Posterior vena cava (tissue), 2 donors: ENCODE data around the gene ENKD1. TPM values are rescaled to one million over a fixed set of nuclear protein-coding genes. Genes with fewer than 3 reads are reported as not detected.

Experiments used
- DNase-seq: peaks from one replicate; pipeline ENCODE4 v3.0.0-alpha.2; 2020; ENCODE audit warnings: low spot score
- intact Hi-C, 2 donors: fragments of 100-400 bp; cut with DNase I; formaldehyde crosslinking; loops; one replicate each; pipeline versions ENCODE4 v1.14.1 to v1.14.2; 2022 to 2023
- total RNA-seq, 2 donors: library from RNA; stranded (reverse); fragmentation: NEBNext Ultra II Directional; extraction: Animal tissue kit (Norgen Biotek cat#: 25700); gene quantifications; one replicate each; pipeline ENCODE4 v1.2.1, GENCODE V29; 2021
- donor health status: DM: yes; HTN: yes; CAD: no.
- donor health status: DM: yes; HTN: yes; CAD: no.

ENKD1 gene
- total RNA-seq, 2 donors from 2014 or later = 12.2 to 12.6 TPM

DNA sequence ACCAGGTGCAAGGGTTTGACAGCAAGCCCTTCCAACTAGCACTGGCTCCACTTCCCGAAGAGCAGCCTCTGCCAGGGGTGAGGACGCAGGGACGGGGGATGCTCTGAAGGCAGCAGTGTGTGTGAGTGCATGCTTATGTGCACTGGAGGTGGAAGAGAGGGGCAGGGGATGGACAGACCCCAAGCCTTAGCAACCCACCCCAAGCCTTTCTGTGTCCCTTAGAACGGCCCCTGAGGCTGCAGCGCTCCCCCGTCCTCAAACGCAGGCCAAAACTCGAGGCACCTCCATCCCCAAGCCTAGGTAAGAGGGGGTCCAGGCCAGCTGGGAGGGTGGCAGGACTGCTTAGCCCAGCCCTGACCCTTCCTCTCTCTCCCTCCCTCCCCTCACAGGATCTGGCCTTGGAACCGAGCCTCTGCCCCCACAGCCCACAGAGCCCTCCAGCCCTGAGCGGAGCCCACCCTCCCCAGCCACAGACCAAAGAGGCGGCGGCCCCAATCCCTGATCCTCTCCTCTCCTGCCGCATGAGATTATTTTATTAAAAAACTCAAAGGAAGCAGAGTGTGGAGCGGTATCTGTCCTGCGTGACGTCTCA, 9.4 kb downstream of the ENKD1 start:
- DNase-seq = no peak
- intact Hi-C loops = no loop called here

GRCh38 chr16:67656344-67657016, 10.1 kb downstream of the ENKD1 start:
- DNase-seq = no peak
- intact Hi-C loops = no loop called here

GRCh38 chr16:67655363-67655762, 11.2 kb downstream of the ENKD1 start:
- intact Hi-C loops = no loop called here
- DNase-seq = no peak

DNA sequence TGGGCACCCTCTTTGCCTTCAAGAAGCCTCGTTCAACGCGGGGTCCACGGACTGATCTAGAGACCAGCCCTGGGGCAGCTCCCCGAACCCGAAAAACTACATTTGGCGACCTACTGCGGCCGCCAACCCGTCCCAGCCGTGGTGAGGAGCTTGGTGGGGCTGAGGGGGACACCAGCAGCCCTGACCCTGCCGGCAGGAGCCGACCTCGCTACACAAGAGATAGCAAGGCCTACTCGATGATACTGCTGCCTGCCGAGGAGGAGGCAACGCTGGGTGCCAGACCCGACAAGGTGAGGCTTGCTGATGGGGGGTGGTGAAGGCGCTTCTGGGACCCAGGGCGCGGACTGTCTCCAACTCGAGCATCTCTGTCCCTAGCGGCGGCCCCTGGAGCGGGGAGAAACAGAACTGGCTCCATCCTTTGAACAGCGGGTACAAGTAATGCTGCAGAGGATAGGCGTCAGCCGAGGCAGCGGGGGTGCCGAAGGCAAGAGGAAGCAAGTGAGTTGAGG, 12.1 kb downstream of the ENKD1 start:
- intact Hi-C loops = no loop called here
- no peak for DNase-seq

DNA sequence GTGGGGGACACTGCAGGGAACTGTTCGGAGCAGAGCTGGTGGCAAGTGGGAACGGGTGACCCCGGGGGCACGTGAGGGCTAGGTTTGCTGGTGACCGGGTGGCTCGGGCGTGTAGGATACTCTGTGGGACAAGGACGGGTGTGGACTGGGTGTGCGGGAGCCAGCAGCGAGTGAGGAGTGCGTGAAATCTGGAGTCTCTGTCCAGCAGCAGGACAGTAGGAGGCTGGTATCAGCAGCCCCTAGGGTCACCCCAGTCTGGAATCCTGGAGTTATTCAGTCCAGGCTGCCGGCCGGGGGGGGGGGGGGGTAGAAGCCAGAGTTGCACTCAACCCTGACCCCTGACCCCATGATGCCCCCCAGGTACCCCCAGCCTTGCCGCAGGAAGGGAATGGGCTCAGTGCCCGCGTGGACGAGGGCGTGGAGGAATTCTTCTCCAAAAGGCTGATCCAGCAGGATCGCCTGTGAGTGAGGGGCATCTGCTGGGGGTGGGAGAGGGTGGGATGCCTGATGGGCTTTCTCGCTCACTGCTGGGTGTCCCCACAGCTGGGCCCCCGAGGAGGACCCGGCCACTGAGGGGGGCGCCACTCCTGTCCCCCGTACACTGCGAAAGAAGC, 12.7 kb downstream of the ENKD1 start:
- intact Hi-C loops = no loop called here
- DNase-seq = no peak

- DNase-seq = no peak
- intact Hi-C loops = no loop called here
Observed at GRCh38 chr16:67653128-67653788, 13.3 kb downstream of the ENKD1 start.

GRCh38 chr16:67652578-67653127, 13.9 kb downstream of the ENKD1 start:
- intact Hi-C loops = no loop called here

DNA sequence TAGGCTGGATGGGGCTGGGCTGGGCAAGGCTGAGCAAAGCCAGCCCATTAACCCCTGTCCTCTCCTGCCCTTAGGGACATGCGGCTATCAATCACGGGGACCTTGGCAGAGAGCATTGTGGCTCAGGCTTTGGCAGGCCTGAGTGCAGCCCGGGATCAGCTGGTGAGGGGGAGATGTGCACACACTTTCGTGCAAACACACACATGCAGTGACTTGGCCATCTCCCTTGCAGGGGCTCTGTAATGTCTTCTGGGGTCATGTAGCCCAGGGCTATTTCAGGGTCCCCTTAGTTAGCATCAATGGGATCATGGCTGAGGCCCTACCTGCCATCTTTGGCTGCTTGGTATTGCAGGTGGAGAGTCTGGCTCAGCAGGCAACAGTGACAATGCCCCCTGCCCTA, 14.7 kb downstream of the ENKD1 start:
- no peak for DNase-seq
- intact Hi-C loops = no loop called here

More at GRCh38 chr16:67652578-67653127, 13.9 kb downstream of the ENKD1 start:
- DNase-seq = no peak

DNA sequence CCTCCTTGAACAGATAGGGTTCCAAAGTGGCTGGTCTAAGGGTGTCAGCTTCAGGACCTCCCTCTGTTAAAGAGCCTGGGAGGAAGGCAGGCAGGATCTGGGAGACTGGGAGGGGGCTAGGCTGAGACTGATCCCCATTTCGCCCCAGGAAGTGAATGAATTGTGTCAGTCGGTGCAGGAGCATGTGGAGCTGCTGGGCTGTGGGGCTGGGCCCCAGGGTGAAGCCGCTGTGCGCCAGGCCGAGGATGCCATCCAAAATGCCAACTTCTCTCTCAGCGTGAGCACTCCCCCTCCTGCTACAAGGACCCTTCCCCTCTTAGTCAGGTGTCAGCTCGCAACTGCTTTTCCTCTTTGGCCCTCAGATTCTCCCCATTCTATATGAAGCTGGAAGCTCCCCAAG, 15.5 kb downstream of the ENKD1 start:
- intact Hi-C loops = no loop called here
- no peak for DNase-seq

- DNase-seq = no peak
- intact Hi-C loops = no loop called here
Observed at GRCh38 chr16:67650023-67650422, 16.5 kb downstream of the ENKD1 start.

- DNase-seq = no peak
- intact Hi-C loops = loop anchor here in 1 of 2 donors (10.0 kb wide), 1 partner anchor 75 kb away; no protein-coding TSS in a partner anchor
Observed at GRCh38 chr16:67649494-67649931, 17.0 kb downstream of the ENKD1 start.

- DNase-seq = no peak
- intact Hi-C loops = loop anchor here in 1 of 2 donors (10.0 kb wide), 1 partner anchor 74 kb away; no protein-coding TSS in a partner anchor
Observed at GRCh38 chr16:67648764-67649407, 17.7 kb downstream of the ENKD1 start.

DNA sequence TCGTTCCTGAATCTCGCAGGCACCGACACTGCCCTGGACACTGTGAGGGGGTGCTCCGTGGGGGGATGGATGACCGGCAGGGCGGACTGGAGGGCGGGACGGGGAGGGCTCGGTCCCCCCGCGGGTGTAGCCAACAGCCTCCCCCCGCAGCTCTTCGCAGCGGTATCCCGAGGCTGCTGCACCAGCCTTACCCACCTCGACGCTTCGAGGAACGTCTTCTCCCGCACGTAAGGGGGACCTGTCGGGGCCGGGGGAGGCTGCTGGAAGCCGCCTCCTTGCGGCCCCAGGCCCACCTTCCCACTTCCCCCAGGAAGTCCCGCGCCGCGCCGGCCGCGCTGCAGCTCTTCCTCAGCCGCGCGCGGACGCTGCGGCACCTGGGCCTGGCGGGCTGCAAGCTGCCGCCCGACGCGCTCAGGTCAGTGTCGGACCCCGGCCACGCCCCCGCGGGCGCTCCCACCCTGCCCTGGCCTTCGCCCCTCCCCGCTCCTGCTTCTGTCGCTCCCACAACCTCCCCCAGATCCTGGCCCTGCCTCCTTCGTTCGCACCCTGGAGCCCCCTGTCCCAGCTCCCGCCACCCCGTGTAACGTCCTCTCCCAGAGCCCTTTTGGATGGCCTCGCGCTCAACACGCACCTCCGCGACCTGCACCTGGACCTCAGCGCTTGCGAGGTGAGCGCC, 18.3 kb downstream of the ENKD1 start:
- no peak for DNase-seq
- intact Hi-C loops = loop anchor here in 1 of 2 donors (10.0 kb wide), 1 partner anchor 73 kb away; no protein-coding TSS in a partner anchor

- intact Hi-C loops = loop anchor here in 1 of 2 donors (10.0 kb wide), 1 partner anchor 73 kb away; no protein-coding TSS in a partner anchor
- no peak for DNase-seq
Observed at GRCh38 chr16:67647681-67648080, 18.9 kb downstream of the ENKD1 start.

DNA sequence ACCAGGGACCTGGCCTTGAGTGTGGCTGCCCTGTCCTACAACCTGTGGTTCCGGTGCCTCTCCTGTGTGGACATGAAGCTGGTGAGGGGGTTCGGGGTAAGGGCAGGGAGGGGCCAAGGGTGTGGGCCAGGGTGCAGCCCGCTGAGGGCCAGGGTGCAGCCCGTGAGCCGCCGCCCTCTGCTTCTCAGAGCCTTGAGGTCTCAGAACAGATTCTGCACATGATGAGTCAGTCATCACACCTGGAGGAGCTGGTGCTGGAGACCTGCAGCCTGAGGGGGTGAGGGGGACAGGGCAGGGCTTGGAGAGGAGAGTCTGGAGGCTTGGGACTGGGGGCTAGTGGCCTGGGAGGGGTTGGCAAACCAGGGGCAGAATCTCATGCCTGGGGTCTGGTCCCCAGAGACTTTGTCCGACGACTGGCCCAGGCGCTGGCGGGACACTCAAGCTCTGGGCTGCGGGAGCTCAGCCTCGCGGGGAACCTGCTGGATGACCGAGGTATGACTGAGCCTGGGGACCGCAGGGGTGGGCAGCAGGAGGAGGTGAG, 19.4 kb downstream of the ENKD1 start:
- no peak for DNase-seq
- intact Hi-C loops = loop anchor here in 1 of 2 donors (10.0 kb wide), 1 partner anchor 72 kb away; no protein-coding TSS in a partner anchor

DNA sequence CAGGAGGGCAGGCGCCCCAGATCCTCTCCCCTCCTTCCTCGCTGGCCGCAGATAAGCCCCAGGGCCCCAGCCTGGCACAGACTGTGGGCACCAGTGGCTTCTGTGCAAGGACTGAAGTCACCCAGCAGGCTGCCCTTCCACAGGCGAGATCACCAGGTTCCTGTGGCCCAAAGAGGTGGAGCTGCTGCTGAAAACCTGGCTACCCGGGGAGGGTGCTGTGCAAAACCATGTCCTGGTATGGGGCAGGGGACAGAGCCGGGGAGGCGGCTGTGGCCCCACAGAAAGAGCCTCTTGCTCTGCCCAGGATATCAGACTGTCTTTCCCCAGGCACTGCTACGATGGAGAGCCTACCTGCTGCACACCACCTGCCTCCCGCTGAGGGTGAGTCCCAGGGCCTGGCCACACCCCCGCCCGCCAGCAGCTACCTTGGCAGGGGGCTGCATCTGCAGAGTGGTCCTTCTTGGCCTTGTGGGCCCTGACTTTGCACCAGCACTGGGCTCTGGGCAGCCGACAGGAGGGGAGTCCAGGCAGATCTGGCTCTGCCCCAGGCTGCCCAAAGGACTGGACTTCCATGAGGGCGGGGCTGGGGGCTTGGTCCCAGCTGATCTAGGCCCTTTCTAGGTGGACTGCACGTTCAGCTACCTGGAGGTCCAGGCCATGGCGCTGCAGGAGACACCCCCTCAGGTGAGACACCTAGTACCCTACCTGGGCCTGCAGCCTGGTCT, 21.0 kb downstream of the ENKD1 start:
- no peak for DNase-seq
- intact Hi-C loops = loop anchor here in 1 of 2 donors (10.0 kb wide), 1 partner anchor 71 kb away; no protein-coding TSS in a partner anchor

- no peak for DNase-seq
- intact Hi-C loops = loop anchor here in 1 of 2 donors (10.0 kb wide), 1 partner anchor 69 kb away; no protein-coding TSS in a partner anchor
Observed at GRCh38 chr16:67644038-67644437, 22.5 kb downstream of the ENKD1 start.
